ENCODE results near the gene OPN1LW.

OPN1LW gene

GRCh38 chrX:154135458-154136229 lies 8.4 kb upstream of the OPN1LW start:
- Histone ChIP-seq H3K4me1 (ENCODE audit: control insufficient read depth in 2 of 2, insufficient read depth in 1 of 2, low read depth in 1 of 2, low read length in 2 of 2) (no peaks in the 10 kb centered on the region), H4K8ac (ENCODE audit: low read depth, low read length) (no peak overlapping the region), H3K18ac (ENCODE audit: low read length) (no peak overlapping the region), H2BK15ac (ENCODE audit: low read length) (no peak overlapping the region), H3K4me3 (ENCODE audit: low read length in 2 of 2) (no peak overlapping the region), H2AK5ac (ENCODE audit: low read depth, low read length) (no peak overlapping the region), H2BK120ac (ENCODE audit: low read depth, low read length) (no peak overlapping the region), H3K79me1 (ENCODE audit: low read depth, low read length) (no peaks in the 10 kb centered on the region), H3K23ac (ENCODE audit: low read depth, low read length, poor library complexity) (no peak overlapping the region), H2BK12ac (ENCODE audit: low read length) (no peak overlapping the region), H3K27me3 (ENCODE audit: control insufficient read depth in 3 of 3, insufficient read depth in 3 of 3, low read depth in 1 of 3, low read length in 3 of 3) (peaks cover 0 to 67% (median 0%) of the 10 kb centered on the region in 3 experiments), H3K14ac (ENCODE audit: low read length) (no peak overlapping the region), H3K9ac (ENCODE audit: low read depth, low read length, poor library complexity) (no peak overlapping the region), H3K4ac (ENCODE audit: low read length) (no peak overlapping the region), H3K4me2 (ENCODE audit: insufficient read depth, low read length, poor library complexity, severe bottlenecking) (no peak overlapping the region), H2AFZ (ENCODE audit: low read length) (no peak overlapping the region), H4K91ac (ENCODE audit: low read depth, low read length, poor library complexity) (no peak overlapping the region), H3K9me3 (replicated peaks in 1 of 2; ENCODE audit: control insufficient read depth in 2 of 2, insufficient read depth in 1 of 2, low read depth in 1 of 2, low read length in 2 of 2) (no peaks in the 10 kb centered on the region), H2BK5ac (ENCODE audit: low read length) (no peak overlapping the region), H3K36me3 (replicated peaks in 1 of 2; ENCODE audit: control insufficient read depth in 2 of 2, insufficient read depth in 2 of 2, low read length in 2 of 2) (no peaks in the 10 kb centered on the region), H3K27ac (replicated peaks; ENCODE audit: low read length) (no peak overlapping the region)
- no peak for DNase-seq (ENCODE audit: low spot score)
- no CpG with 5 or more reads among the region's 7 CpGs for WGBS, 2 donors (ENCODE audit: extremely low coverage in 2 of 2, insufficient read length in 2 of 2, insufficient replicate concordance in 1 of 2)

GRCh38 chrX:154136627-154137161 lies 7.3 kb upstream of the OPN1LW start:
- no peak overlapping the region for H3K27ac ChIP-seq (replicated peaks; ENCODE audit: low read length)
- H2BK120ac ChIP-seq (ENCODE audit: low read depth, low read length): no peak overlapping the region
- no peak overlapping the region for H2AK5ac ChIP-seq (ENCODE audit: low read depth, low read length)
- H3K14ac ChIP-seq (ENCODE audit: low read length): no peak overlapping the region
- H3K4ac ChIP-seq (ENCODE audit: low read length): no peak overlapping the region
- H2AFZ ChIP-seq (ENCODE audit: low read length): peak overlapping the region; percentile 99
- H4K91ac ChIP-seq (ENCODE audit: low read depth, low read length, poor library complexity): no peak overlapping the region
- H3K9me3 ChIP-seq (replicated peaks in 1 of 2; ENCODE audit: control insufficient read depth in 2 of 2, insufficient read depth in 1 of 2, low read depth in 1 of 2, low read length in 2 of 2): no peaks in the 10 kb centered on the region
- H3K4me2 ChIP-seq (ENCODE audit: insufficient read depth, low read length, poor library complexity, severe bottlenecking): peak overlapping the region; percentile 2
- H3K36me3 ChIP-seq (replicated peaks in 1 of 2; ENCODE audit: control insufficient read depth in 2 of 2, insufficient read depth in 2 of 2, low read length in 2 of 2): no peaks in the 10 kb centered on the region
- H4K8ac ChIP-seq (ENCODE audit: low read depth, low read length): no peak overlapping the region
- no peak overlapping the region for H3K18ac ChIP-seq (ENCODE audit: low read length)
- H3K4me1 ChIP-seq (ENCODE audit: control insufficient read depth in 2 of 2, insufficient read depth in 1 of 2, low read depth in 1 of 2, low read length in 2 of 2): no peaks in the 10 kb centered on the region
- H3K9ac ChIP-seq (ENCODE audit: low read depth, low read length, poor library complexity): no peak overlapping the region
- H3K4me3 ChIP-seq (ENCODE audit: low read length in 2 of 2): peak overlapping the region in 1 of 2 donors; percentile 39
- no peak overlapping the region for H2BK15ac ChIP-seq (ENCODE audit: low read length)
- H3K23ac ChIP-seq (ENCODE audit: low read depth, low read length, poor library complexity): no peak overlapping the region
- peak; percentile 73 for DNase-seq (ENCODE audit: low spot score)
- no peaks in the 10 kb centered on the region for H3K79me1 ChIP-seq (ENCODE audit: low read depth, low read length)
- no peak overlapping the region for H2BK12ac ChIP-seq (ENCODE audit: low read length)
- peaks cover 0 to 76% (median 0%) of the 10 kb centered on the region in 3 experiments for H3K27me3 ChIP-seq (ENCODE audit: control insufficient read depth in 3 of 3, insufficient read depth in 3 of 3, low read depth in 1 of 3, low read length in 3 of 3)
- WGBS, 2 donors (ENCODE audit: extremely low coverage in 2 of 2, insufficient read length in 2 of 2, insufficient replicate concordance in 1 of 2): no CpG with 5 or more reads among the region's 44 CpGs
- no peak overlapping the region for H2BK5ac ChIP-seq (ENCODE audit: low read length)

- no peaks in the 10 kb centered on the region for H3K4me1 ChIP-seq (ENCODE audit: control insufficient read depth in 2 of 2, insufficient read depth in 1 of 2, low read depth in 1 of 2, low read length in 2 of 2)
- no peak for DNase-seq (ENCODE audit: low spot score)
- H3K79me1 ChIP-seq (ENCODE audit: low read depth, low read length): no peaks in the 10 kb centered on the region
- no peak overlapping the region for H4K91ac ChIP-seq (ENCODE audit: low read depth, low read length, poor library complexity)
- no peak overlapping the region for H4K8ac ChIP-seq (ENCODE audit: low read depth, low read length)
- no peak overlapping the region for H3K18ac ChIP-seq (ENCODE audit: low read length)
- H3K4me2 ChIP-seq (ENCODE audit: insufficient read depth, low read length, poor library complexity, severe bottlenecking): no peak overlapping the region
- no peak overlapping the region for H2AFZ ChIP-seq (ENCODE audit: low read length)
- H3K14ac ChIP-seq (ENCODE audit: low read length): no peak overlapping the region
- no peak overlapping the region for H2BK12ac ChIP-seq (ENCODE audit: low read length)
- H3K9ac ChIP-seq (ENCODE audit: low read depth, low read length, poor library complexity): no peak overlapping the region
- H2BK5ac ChIP-seq (ENCODE audit: low read length): no peak overlapping the region
- no peak overlapping the region for H2BK15ac ChIP-seq (ENCODE audit: low read length)
- H3K9me3 ChIP-seq (replicated peaks in 1 of 2; ENCODE audit: control insufficient read depth in 2 of 2, insufficient read depth in 1 of 2, low read depth in 1 of 2, low read length in 2 of 2): no peaks in the 10 kb centered on the region
- no peak overlapping the region for H3K4ac ChIP-seq (ENCODE audit: low read length)
- H2BK120ac ChIP-seq (ENCODE audit: low read depth, low read length): no peak overlapping the region
- H3K36me3 ChIP-seq (replicated peaks in 1 of 2; ENCODE audit: control insufficient read depth in 2 of 2, insufficient read depth in 2 of 2, low read length in 2 of 2): no peaks in the 10 kb centered on the region
- H2AK5ac ChIP-seq (ENCODE audit: low read depth, low read length): no peak overlapping the region
- no peak overlapping the region for H3K27ac ChIP-seq (replicated peaks; ENCODE audit: low read length)
- H3K23ac ChIP-seq (ENCODE audit: low read depth, low read length, poor library complexity): no peak overlapping the region
- peaks cover 0 to 82% (median 0%) of the 10 kb centered on the region in 3 experiments for H3K27me3 ChIP-seq (ENCODE audit: control insufficient read depth in 3 of 3, insufficient read depth in 3 of 3, low read depth in 1 of 3, low read length in 3 of 3)
- H3K4me3 ChIP-seq (ENCODE audit: low read length in 2 of 2): no peak overlapping the region
- no CpG with 5 or more reads among the region's 10 CpGs for WGBS, 2 donors (ENCODE audit: extremely low coverage in 2 of 2, insufficient read length in 2 of 2, insufficient replicate concordance in 1 of 2)
Observed at GRCh38 chrX:154138857-154139256, 5.2 kb upstream of the OPN1LW start.

GRCh38 chrX:154140206-154140605 lies 3.8 kb upstream of the OPN1LW start:
- no peak overlapping the region for H2AFZ ChIP-seq (ENCODE audit: low read length)
- no peak overlapping the region for H2BK12ac ChIP-seq (ENCODE audit: low read length)
- H2BK120ac ChIP-seq (ENCODE audit: low read depth, low read length): no peak overlapping the region
- no peak overlapping the region for H3K9ac ChIP-seq (ENCODE audit: low read depth, low read length, poor library complexity)
- H4K91ac ChIP-seq (ENCODE audit: low read depth, low read length, poor library complexity): no peak overlapping the region
- no peak overlapping the region for H2BK15ac ChIP-seq (ENCODE audit: low read length)
- H4K8ac ChIP-seq (ENCODE audit: low read depth, low read length): no peak overlapping the region
- no peak for DNase-seq (ENCODE audit: low spot score)
- H2BK5ac ChIP-seq (ENCODE audit: low read length): no peak overlapping the region
- no peak overlapping the region for H3K27ac ChIP-seq (replicated peaks; ENCODE audit: low read length)
- WGBS, 2 donors (ENCODE audit: extremely low coverage in 2 of 2, insufficient read length in 2 of 2, insufficient replicate concordance in 1 of 2): no CpG with 5 or more reads among the region's 12 CpGs
- no peaks in the 10 kb centered on the region for H3K9me3 ChIP-seq (replicated peaks in 1 of 2; ENCODE audit: control insufficient read depth in 2 of 2, insufficient read depth in 1 of 2, low read depth in 1 of 2, low read length in 2 of 2)
- no peak overlapping the region for H2AK5ac ChIP-seq (ENCODE audit: low read depth, low read length)
- no peak overlapping the region for H3K4me2 ChIP-seq (ENCODE audit: insufficient read depth, low read length, poor library complexity, severe bottlenecking)
- peaks cover 0 to 74% (median 0%) of the 10 kb centered on the region in 3 experiments for H3K27me3 ChIP-seq (ENCODE audit: control insufficient read depth in 3 of 3, insufficient read depth in 3 of 3, low read depth in 1 of 3, low read length in 3 of 3)
- H3K4me3 ChIP-seq (ENCODE audit: low read length in 2 of 2): no peak overlapping the region
- H3K79me1 ChIP-seq (ENCODE audit: low read depth, low read length): no peaks in the 10 kb centered on the region
- H3K14ac ChIP-seq (ENCODE audit: low read length): no peak overlapping the region
- no peak overlapping the region for H3K4ac ChIP-seq (ENCODE audit: low read length)
- no peak overlapping the region for H3K18ac ChIP-seq (ENCODE audit: low read length)
- no peak overlapping the region for H3K23ac ChIP-seq (ENCODE audit: low read depth, low read length, poor library complexity)
- no peaks in the 10 kb centered on the region for H3K4me1 ChIP-seq (ENCODE audit: control insufficient read depth in 2 of 2, insufficient read depth in 1 of 2, low read depth in 1 of 2, low read length in 2 of 2)
- H3K36me3 ChIP-seq (replicated peaks in 1 of 2; ENCODE audit: control insufficient read depth in 2 of 2, insufficient read depth in 2 of 2, low read length in 2 of 2): no peaks in the 10 kb centered on the region
